A673 (cell line): ENCODE data around the gene OPRL1.

ENCODE experiments used
- CTCF ChIP-seq: fragments of 300-800, 200-600 bp; sonication (generic); conservative IDR thresholded peaks from 2 replicates; pipeline ENCODE4 v1.5.1; 2017; ENCODE audit warnings: low read depth, mild to moderate bottlenecking, antibody characterized with exemption, low read length, moderate library complexity, mixed read lengths
- EZH2 ChIP-seq: fragments of 200-600 bp; sonication (generic); IDR thresholded peaks from 2 replicates; pipeline ENCODE4 v1.6.1; 2017; ENCODE audit warnings: borderline replicate concordance, low read depth, mild to moderate bottlenecking, mixed read lengths, antibody characterized with exemption, low read length; ENCODE audit not compliant: poor library complexity, severe bottlenecking

DNA sequence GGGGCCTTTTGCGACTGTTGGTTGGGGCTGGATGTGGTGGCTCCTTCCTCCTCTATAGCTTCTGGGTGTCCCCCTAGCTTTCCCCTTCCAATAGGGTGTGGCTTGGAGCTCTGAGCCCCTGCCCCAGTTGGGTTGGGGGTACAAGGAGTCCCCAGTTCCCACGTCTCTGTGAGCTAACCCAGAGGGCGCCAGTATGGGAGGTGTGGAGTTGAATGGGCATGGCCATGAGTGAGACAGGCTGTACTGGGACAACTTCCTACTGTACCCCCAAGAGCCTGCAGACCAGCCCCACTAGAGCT lies 42.7 kb upstream of the OPRL1 start:
- TF ChIP-seq EZH2 (no peak), CTCF (no peak)
